Activated naive CD4-positive, alpha-beta T cell treated with anti-CD3 and anti-CD28 coated beads, Interleukin-2, amount 10 ng/mL, durations not matched to agents 7 days and 5 days (primary cell): ENCODE measurements around the gene NOS1.
"Not testable (repeated sequence)": the region's sequence is repeated elsewhere in the genome, so short reads cannot be mapped to it uniquely, and the experiment has no call there.

Source experiments
- CTCF ChIA-PET: fragments of 350-600 bp; sonication (Branson Sonifier 250); formaldehyde crosslinking; loops from one replicate; lab custom pipeline; 2021; ENCODE audit warnings: antibody characterized with exemption; lab: Charles Lee
- DNase-seq: peaks from one replicate; pipeline ENCODE4 v3.0.0-alpha.2; 2020
- H3K27ac Mint-ChIP-seq: one replicate; pipeline ENCODE4 v1.8.0; 2021; ENCODE audit warnings: mild to moderate bottlenecking, moderate library complexity, mixed read lengths
- H3K27me3 Mint-ChIP-seq: one replicate; pipeline ENCODE4 v1.8.0; 2021; ENCODE audit warnings: mild to moderate bottlenecking, mixed read lengths
- H3K36me3 Mint-ChIP-seq: one replicate; pipeline ENCODE4 v1.8.0; 2021; ENCODE audit warnings: mixed read lengths
- H3K4me1 Mint-ChIP-seq: one replicate; pipeline ENCODE4 v1.8.0; 2021; ENCODE audit warnings: mixed read lengths
- H3K4me3 Mint-ChIP-seq: one replicate; pipeline ENCODE4 v1.8.0; 2021; ENCODE audit warnings: mild to moderate bottlenecking, moderate library complexity, mixed read lengths
- H3K9me3 Mint-ChIP-seq: one replicate; pipeline ENCODE4 v1.8.0; 2021; ENCODE audit warnings: mixed read lengths

NOS1 gene

DNA sequence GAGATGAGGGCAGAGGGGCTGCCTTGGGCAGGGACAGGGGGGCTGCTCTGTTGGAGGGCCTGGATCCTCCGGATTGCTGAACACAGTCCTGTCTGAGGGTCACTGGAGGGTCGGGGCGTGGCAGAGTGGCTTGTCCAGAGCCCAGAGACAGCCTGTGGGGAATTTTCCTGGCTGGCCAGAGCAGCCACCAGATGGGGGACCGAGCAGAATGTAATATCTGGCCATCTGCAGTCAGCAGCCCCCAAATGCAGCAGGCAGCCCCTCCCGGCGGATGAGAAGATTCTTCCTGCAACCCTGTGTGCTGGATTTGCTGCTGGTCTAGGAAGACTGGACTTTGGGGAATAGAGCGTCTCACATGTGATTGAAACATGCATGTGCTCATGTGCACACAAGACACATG is 23.3 kb upstream of the NOS1 start:
- Mint-ChIP-seq H3K4me3 (no peak overlapping the region), H3K9me3 (no peaks in the 10 kb centered on the region), H3K27ac (no peak overlapping the region), H3K4me1 (no peaks in the 10 kb centered on the region), H3K36me3 (no peaks in the 10 kb centered on the region), H3K27me3 (no peaks in the 10 kb centered on the region)
- no peak for DNase-seq
- CTCF ChIA-PET: no interaction called here

GRCh38 chr12:117380083-117380482 is 18.7 kb upstream of the NOS1 start:
- H3K4me3 Mint-ChIP-seq: no peak overlapping the region
- no peaks in the 10 kb centered on the region for H3K27me3 Mint-ChIP-seq
- no peak overlapping the region for H3K27ac Mint-ChIP-seq
- CTCF ChIA-PET: interaction anchor here (1.3 kb wide), 1 partner anchor 13 kb away, joined by 3 read pairs; no protein-coding TSS in a partner anchor
- no peaks in the 10 kb centered on the region for H3K36me3 Mint-ChIP-seq
- DNase-seq: no peak
- peaks cover 11% of the 10 kb centered on the region for H3K9me3 Mint-ChIP-seq
- no peaks in the 10 kb centered on the region for H3K4me1 Mint-ChIP-seq

- no peak for DNase-seq
- H3K4me3 Mint-ChIP-seq: no peak overlapping the region
- peaks cover 12% of the 10 kb centered on the region for H3K9me3 Mint-ChIP-seq
- H3K4me1 Mint-ChIP-seq: no peaks in the 10 kb centered on the region
- CTCF ChIA-PET: no interaction called here
- H3K36me3 Mint-ChIP-seq: no peaks in the 10 kb centered on the region
- H3K27me3 Mint-ChIP-seq: no peaks in the 10 kb centered on the region
- H3K27ac Mint-ChIP-seq: no peak overlapping the region
Observed at GRCh38 chr12:117377758-117378157, 16.3 kb upstream of the NOS1 start.

DNA sequence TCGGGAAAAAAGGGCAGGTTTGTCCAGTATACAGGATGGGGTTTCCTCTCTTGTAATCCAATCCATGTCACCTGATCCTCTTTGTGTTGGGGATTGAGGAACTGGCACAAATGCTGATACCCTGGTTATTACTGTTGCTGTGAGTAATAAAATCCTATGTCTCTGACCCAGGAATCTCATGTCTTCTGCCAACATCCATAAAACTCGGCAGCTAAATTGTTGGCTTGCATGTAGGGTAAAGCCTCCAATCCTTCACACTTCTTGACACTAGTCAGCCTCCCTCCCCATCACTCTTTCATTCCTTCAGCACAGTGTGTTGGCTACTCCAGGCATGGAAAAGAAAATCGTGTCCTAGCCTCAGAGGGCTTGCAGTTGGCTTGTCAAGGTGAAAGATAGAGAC is 9.2 kb upstream of the NOS1 start:
- peaks cover 2% of the 10 kb centered on the region for H3K9me3 Mint-ChIP-seq
- H3K36me3 Mint-ChIP-seq: no peaks in the 10 kb centered on the region
- no peak overlapping the region for H3K27ac Mint-ChIP-seq
- H3K4me3 Mint-ChIP-seq: no peak overlapping the region
- no peaks in the 10 kb centered on the region for H3K27me3 Mint-ChIP-seq
- CTCF ChIA-PET: no interaction called here
- H3K4me1 Mint-ChIP-seq: no peaks in the 10 kb centered on the region
- DNase-seq: no peak

DNA sequence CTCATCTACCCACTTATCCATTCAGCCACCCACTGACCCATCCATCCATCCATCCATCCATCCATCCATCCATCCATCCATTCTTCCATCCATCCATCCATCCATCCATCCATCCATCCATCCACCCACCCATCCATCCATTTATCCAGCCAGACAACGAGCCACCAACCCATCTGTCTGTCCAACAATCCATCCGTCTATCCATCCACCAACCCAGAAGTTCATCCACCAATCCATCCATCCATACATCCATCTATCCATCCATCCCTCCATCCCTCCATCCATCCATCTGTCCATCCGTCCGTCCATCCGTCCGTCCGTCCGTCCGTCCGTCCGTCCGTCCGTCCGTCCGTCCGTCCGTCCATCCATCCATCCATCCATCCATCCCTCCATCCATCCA is 8.6 kb upstream of the NOS1 start:
- H3K27me3 Mint-ChIP-seq, DNase-seq, H3K4me1 Mint-ChIP-seq, H3K9me3 Mint-ChIP-seq, H3K36me3 Mint-ChIP-seq, H3K4me3 Mint-ChIP-seq, H3K27ac Mint-ChIP-seq: not testable (repeated sequence)
- CTCF ChIA-PET: interaction anchor here (3.4 kb wide), 1 partner anchor 218 kb away, joined by 35 read pairs; no protein-coding TSS in a partner anchor

DNA sequence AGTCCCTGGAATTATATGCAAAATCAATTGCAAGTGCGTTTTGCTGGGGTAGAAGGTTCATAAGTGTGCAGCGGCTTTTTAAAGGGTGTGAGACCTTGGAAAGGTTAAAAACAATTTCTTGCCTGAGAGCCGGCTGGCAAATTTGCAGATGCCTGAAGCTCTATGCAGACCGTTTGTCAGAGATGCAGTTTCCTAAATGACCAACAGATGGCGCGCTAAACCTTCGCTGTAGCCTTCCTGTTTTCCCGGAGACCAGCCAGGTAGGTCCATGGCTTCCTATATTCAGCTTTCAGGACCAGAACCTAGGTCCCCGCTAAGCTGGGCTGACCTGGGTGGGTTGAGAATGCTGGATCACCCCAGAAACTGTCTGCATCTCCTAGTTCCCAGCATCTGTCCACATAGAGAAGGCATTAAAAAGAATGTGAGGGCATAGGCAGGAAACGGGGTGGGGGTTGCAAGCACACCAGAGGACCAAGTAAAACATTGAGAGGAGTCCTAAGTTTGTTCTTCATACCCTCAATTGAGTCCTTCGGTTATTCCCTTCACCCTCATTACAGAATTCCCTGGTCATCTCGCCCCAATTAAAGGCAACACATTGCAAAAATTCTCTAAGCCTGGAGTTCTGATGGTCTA is 5.7 kb upstream of the NOS1 start:
- H3K9me3 Mint-ChIP-seq: no peaks in the 10 kb centered on the region
- H3K4me1 Mint-ChIP-seq: no peaks in the 10 kb centered on the region
- no peaks in the 10 kb centered on the region for H3K36me3 Mint-ChIP-seq
- H3K27me3 Mint-ChIP-seq: peaks cover 25% of the 10 kb centered on the region
- CTCF ChIA-PET: interaction anchor here (0.7 to 3.6 kb wide), 16 partner anchors 8 to 1728 kb away, joined by 3 to 35 read pairs (median 4); no protein-coding TSS in a partner anchor
- H3K27ac Mint-ChIP-seq: no peak overlapping the region
- no peak overlapping the region for H3K4me3 Mint-ChIP-seq
- peak; percentile 71 for DNase-seq

DNA sequence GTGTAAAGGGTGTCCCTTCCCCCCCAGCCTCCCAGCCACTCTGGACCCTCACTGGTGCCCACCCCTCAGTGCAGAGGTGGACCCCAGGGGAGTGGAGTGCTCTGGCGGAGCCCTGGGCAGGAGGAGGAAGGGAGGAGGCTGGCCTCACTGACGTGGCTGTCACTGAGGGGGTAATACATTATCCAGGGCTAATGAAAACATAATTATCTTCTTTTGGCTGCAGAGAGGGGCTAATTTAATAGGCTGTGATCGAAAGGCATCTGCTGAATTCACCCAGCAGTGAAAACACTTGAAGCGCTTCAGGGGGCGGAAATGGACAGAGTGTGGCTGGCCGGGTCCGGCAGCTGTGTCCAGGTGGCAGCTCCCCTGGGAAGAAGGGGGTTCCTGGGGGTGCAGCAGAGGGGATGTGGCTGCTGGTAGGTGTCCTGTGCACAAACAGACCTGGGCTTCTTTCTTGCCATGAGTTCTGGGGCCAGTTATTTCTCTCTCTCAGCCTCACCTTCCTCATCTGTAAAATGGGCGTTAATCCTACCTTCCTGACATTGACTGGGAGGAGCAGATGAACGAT is 3.7 kb upstream of the NOS1 start:
- H3K4me3 Mint-ChIP-seq: no peak overlapping the region
- DNase-seq: no peak
- no peaks in the 10 kb centered on the region for H3K4me1 Mint-ChIP-seq
- no peak overlapping the region for H3K27ac Mint-ChIP-seq
- H3K36me3 Mint-ChIP-seq: no peaks in the 10 kb centered on the region
- CTCF ChIA-PET: interaction anchor here (1.9 to 3.6 kb wide), 2 partner anchors 11 to 472 kb away, joined by 15 to 17 read pairs; no protein-coding TSS in a partner anchor
- no peaks in the 10 kb centered on the region for H3K9me3 Mint-ChIP-seq
- peaks cover 43% of the 10 kb centered on the region for H3K27me3 Mint-ChIP-seq

- Mint-ChIP-seq H3K36me3 (no peaks in the 10 kb centered on the region), H3K4me3 (no peak overlapping the region), H3K9me3 (no peaks in the 10 kb centered on the region), H3K27ac (no peak overlapping the region), H3K27me3 (peaks cover 54% of the 10 kb centered on the region), H3K4me1 (no peaks in the 10 kb centered on the region)
- DNase-seq: no peak
- CTCF ChIA-PET: no interaction called here
Observed at GRCh38 chr12:117363953-117364486, 2.6 kb upstream of the NOS1 start.

GRCh38 chr12:117363056-117363662 is 1.7 kb upstream of the NOS1 start:
- no peak for DNase-seq
- Mint-ChIP-seq H3K27me3 (peaks cover 61% of the 10 kb centered on the region), H3K27ac (no peak overlapping the region), H3K4me1 (no peaks in the 10 kb centered on the region), H3K4me3 (no peak overlapping the region), H3K9me3 (no peaks in the 10 kb centered on the region), H3K36me3 (no peaks in the 10 kb centered on the region)
- CTCF ChIA-PET: no interaction called here

DNA sequence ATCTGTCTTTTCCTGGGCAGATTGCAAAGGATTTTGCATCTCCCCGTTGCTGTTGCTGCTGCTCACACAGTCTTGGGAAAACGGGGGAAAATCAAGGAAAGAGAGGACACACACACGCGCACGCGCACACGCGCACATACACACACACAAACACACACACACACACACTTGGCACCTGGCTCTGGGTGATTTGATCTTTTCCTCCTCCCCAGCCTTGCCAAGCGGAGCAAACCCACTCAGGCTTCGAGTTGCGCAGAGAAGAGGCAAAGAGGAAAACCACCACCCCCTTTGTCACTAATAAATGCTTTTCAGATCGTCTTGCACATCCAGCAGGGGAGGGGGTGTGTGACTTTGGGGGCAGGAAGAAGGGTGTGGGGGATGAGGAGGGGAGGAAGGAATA is 965 bp upstream of the NOS1 start:
- no peak for DNase-seq
- Mint-ChIP-seq H3K36me3 (no peaks in the 10 kb centered on the region), H3K4me3 (no peak overlapping the region), H3K27ac (no peak overlapping the region), H3K9me3 (no peaks in the 10 kb centered on the region), H3K4me1 (no peaks in the 10 kb centered on the region), H3K27me3 (peaks cover 61% of the 10 kb centered on the region)
- CTCF ChIA-PET: no interaction called here

DNA sequence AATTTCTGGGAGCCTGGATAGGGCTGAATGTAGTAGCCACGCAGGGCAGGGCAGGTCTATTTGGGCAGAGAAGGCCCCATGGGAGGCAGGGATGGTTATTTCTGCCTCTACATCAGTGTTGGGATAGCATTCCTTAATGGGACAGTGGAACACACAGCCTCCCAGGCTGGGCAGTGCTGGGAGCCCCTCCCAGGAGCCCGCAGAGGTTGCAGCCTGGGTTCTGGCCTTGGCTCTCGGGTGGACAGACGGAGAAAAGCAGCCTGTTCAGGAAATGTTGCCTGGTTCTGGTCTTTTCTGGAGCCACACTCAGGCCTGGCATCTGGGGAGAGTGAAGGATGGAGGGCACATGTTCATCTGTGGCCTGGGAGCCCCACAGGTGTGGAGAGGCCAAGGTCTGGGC is 479 bp upstream of the NOS1 start:
- H3K9me3 Mint-ChIP-seq: no peaks in the 10 kb centered on the region
- no peak overlapping the region for H3K4me3 Mint-ChIP-seq
- no peaks in the 10 kb centered on the region for H3K4me1 Mint-ChIP-seq
- no peaks in the 10 kb centered on the region for H3K36me3 Mint-ChIP-seq
- DNase-seq: no peak
- no peak overlapping the region for H3K27ac Mint-ChIP-seq
- CTCF ChIA-PET: no interaction called here
- peaks cover 61% of the 10 kb centered on the region for H3K27me3 Mint-ChIP-seq

- Mint-ChIP-seq H3K27ac (no peak overlapping the region), H3K4me3 (no peak overlapping the region), H3K36me3 (no peaks in the 10 kb centered on the region), H3K4me1 (no peaks in the 10 kb centered on the region), H3K9me3 (no peaks in the 10 kb centered on the region), H3K27me3 (peaks cover 65% of the 10 kb centered on the region)
- CTCF ChIA-PET: no interaction called here
- DNase-seq: no peak
Observed at GRCh38 chr12:117360551-117361346, 677 bp downstream of the NOS1 start.

DNA sequence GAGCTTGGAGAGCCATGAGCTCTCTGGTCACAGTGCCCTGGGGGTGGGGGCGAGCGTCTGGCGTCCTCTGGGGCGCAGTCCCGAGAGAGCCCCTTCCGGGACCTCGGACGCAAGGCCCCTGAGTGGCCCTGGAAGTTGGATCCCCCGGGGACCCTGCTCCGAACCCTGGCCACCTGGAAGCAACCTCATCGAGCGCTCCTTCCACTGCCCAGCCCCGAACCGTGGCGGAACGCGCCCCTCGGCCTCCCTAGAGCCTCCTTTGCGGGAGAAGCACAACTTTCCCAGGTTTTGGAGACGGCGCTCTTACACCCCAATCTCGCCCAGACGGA is 1.2 kb downstream of the NOS1 start:
- CTCF ChIA-PET: no interaction called here
- H3K4me3 Mint-ChIP-seq: no peak overlapping the region
- no peaks in the 10 kb centered on the region for H3K9me3 Mint-ChIP-seq

More for the DNA sequence above, 1.2 kb downstream of the NOS1 start:
- no peak for DNase-seq
- Mint-ChIP-seq H3K36me3 (no peaks in the 10 kb centered on the region), H3K27ac (no peak overlapping the region), H3K4me1 (no peaks in the 10 kb centered on the region), H3K27me3 (peaks cover 65% of the 10 kb centered on the region)
